HG02938 (cell line): ENCODE measurements around the gene ZSWIM3.

Source experiments
- ATAC-seq: cut with Tn5 transposase; IDR thresholded peaks from one replicate; pipeline ENCODE4 v1.9.1; 2021; ENCODE audit warnings: mild to moderate bottlenecking, moderate library complexity; ENCODE audit not compliant: unreplicated experiment

Gene ZSWIM3

DNA sequence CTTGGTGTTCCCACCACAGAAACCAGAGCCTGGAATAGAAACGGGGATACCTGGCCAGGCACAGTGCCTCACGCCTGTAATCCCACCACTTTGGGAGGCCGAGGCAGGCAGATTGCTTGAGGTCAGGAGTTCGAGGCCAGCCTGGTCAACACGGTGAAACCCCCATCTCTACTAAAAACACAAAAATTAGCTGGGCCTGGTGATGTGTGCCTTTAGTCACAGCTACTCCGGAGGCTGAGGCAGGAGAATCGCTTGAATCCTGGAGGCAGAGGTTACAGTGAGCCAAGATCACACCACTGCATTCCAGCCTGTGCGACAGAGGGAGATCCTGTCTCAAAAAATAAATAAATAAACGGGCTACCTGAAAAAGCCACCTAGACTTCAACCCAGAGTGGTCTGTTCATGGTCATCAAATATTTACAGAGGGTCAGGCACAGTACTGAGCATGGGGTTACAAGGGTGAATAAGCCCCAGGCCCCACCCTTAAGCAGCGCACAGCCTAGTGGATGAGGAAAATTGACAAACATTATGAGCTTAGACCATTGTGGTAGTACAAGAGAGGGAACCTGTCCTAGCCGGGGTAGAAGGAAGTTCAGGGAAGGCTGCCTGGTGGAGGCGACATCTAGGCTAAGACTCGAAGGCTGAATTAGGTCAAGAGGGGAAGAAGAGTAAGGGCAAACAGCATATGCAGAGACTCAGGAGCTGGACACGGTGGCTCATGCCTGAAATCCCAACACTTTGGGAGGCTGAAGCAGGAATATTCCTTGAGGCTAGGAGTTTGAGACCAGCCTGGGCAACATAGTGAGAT lies 69.9 kb downstream of the ZSWIM3 start:
- no peak for ATAC-seq
